ENCODE measurements around the gene CCT7. TPM values are rescaled to one million over a fixed set of nuclear protein-coding genes. Genes with fewer than 3 reads are reported as not detected.
A peak's percentile ranks its signal among the peaks of the same experiment; 100 is the strongest.

The CCT7 gene
- total and polyA plus RNA-seq, 2 of the 8 experiments (the other 6 are each of a cell fraction or from before 2014, with no cell fraction given): 440 to 474 TPM

DNA sequence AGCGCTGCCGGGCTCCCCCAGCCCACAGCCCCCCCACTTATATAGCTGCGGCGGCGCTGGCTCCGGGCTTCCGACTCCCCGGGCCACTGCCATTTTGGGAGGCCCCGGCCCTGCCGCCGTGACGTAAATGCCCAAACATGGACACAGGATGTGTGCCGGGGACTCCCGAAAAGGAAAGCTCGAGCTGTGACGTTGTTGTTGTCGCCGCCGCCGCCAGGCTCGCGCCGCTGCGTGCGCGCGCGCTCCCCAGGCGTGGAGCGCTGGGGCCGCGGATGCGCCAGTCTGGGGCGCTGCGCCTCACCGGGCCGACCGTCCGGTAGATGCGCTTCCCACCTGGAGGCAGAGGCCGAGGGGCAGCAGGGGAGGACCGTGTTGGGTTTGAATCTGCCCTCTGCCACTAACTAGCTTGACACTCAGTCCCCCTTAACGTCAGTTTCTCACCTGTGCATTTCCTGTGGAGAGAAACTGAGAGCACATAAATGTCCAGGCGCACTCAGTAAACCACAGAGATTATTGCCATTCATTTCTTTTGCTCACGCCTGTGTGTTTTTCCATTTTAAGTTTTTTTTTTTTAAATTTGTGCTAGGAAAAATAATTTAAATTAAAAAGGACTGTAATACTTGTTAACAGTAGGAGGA lies 59.5 kb downstream of the CCT7 start, which contains the start of gene EGR4:
EGR4 (minus strand) TSS at position 15 of the 638 bp plus-strand sequence. CDS start 231 bp downstream, outside the sequence.
- Histone ChIP-seq H3K4me2 (ENCODE audit: insufficient read depth in 1 of 2, low read depth in 2 of 2, low read length in 2 of 2) (peak within 1 kb of the TSS; percentile 78 to 90), H4K91ac (replicated peaks; ENCODE audit: insufficient read length, low read length) (no peak within 1 kb of the TSS), H3K9me3 (ENCODE audit: insufficient read depth in 2 of 2, low read depth in 1 of 2, low read length in 1 of 2) (no peaks in the 10 kb centered on the region), H2AK5ac (ENCODE audit: low read depth, low read length) (no peak within 1 kb of the TSS), H3K27me3 (replicated peaks in 1 of 4; ENCODE audit: control insufficient read depth in 3 of 4, extremely low read depth in 1 of 4, insufficient read depth in 3 of 4, low read length in 3 of 4) (peaks cover 28 to 64% (median 57%) of the 10 kb centered on the region in 4 experiments), H2BK15ac (ENCODE audit: low read length) (no peak within 1 kb of the TSS), H3K4me1 (replicated peaks in 1 of 4; ENCODE audit: control insufficient read depth in 3 of 4, insufficient read depth in 4 of 4, low read length in 3 of 4) (peaks cover 0 to 11% (median 3%) of the 10 kb centered on the region in 4 experiments; a peak in 4 of 7 replicates), H3K56ac (replicated peaks; ENCODE audit: insufficient read length, low read depth, low read length) (no peak within 1 kb of the TSS), H3K14ac (ENCODE audit: insufficient read length) (no peak within 1 kb of the TSS), H3K79me1 (ENCODE audit: low read depth, low read length) (no peaks in the 10 kb centered on the region), H2BK5ac (ENCODE audit: low read depth, low read length) (no peak within 1 kb of the TSS), H2AFZ (ENCODE audit: low read length) (peak within 1 kb of the TSS; percentile 94; the same call in 1 of the 2 replicates), H3K9ac (replicated peaks in 1 of 4; ENCODE audit: extremely low read depth in 1 of 4, low read depth in 3 of 4, low read length in 3 of 4) (peak within 1 kb of the TSS in 1 of 4 experiments; percentile 64; a peak in 4 of 7 replicates), H4K20me1 (replicated peaks in 1 of 2; ENCODE audit: control insufficient read depth in 1 of 2, insufficient read depth in 2 of 2, low read length in 2 of 2) (peaks cover 9 to 15% of the 10 kb centered on the region in 2 experiments), H4K8ac (ENCODE audit: extremely low read depth, insufficient read depth, low read length) (peak within 1 kb of the TSS; percentile 51; the same call in 1 of the 2 replicates), H2BK120ac (replicated peaks; ENCODE audit: low read depth, low read length) (no peak within 1 kb of the TSS), H3K18ac (ENCODE audit: extremely low read depth, low read length) (no peak within 1 kb of the TSS), H3K4ac (replicated peaks; ENCODE audit: insufficient read length, low read depth, low read length) (no peak within 1 kb of the TSS), H2BK12ac (ENCODE audit: low read depth, low read length) (no peak within 1 kb of the TSS), H3K23ac (ENCODE audit: insufficient read length) (no peak within 1 kb of the TSS), H4K5ac (ENCODE audit: insufficient read length, low read depth, low read length) (no peak within 1 kb of the TSS), H3K27ac (ENCODE audit: low read depth, low read length) (no peak within 1 kb of the TSS), H3K36me3 (ENCODE audit: control insufficient read depth in 2 of 4, insufficient read depth in 4 of 4, low read length in 3 of 4) (no peaks in the 10 kb centered on the region; a peak in 1 of 8 replicates), H3K4me3 (ENCODE audit: extremely low read depth in 1 of 4, insufficient read depth in 2 of 4, low read depth in 3 of 4, low read length in 4 of 4) (peak within 1 kb of the TSS; percentile 44 to 68 (median 52)), H3K79me2 (ENCODE audit: control insufficient read depth in 1 of 2, insufficient read depth in 2 of 2, low read length in 2 of 2) (no peaks in the 10 kb centered on the region), H2BK20ac (ENCODE audit: low read length) (no peak within 1 kb of the TSS), H3K23me2 (ENCODE audit: low read depth, low read length) (peaks cover 12% of the 10 kb centered on the region)
- CTCF ChIA-PET (ENCODE audit: partially characterized antibody): interaction anchor here (0.8 to 6.5 kb wide), 6 partner anchors 9 to 66 kb away, joined by 3 to 122 read pairs (median 10); no protein-coding TSS in a partner anchor
- POLR2A ChIA-PET (ENCODE audit: partially characterized antibody): interaction anchor here (0.6 to 1.2 kb wide), 4 partner anchors 16 to 200 kb away, joined by 3 to 4 read pairs (median 4); partner anchors contain the start of gene CCT7
- DNase-seq (ENCODE audit: low read depth in 1 of 2, low spot score in 2 of 2): peak; percentile 59 to 89
- FAIRE-seq: no peak
- WGBS, 2 experiments (ENCODE audit: extremely low coverage in 1 of 2, insufficient coverage in 1 of 2, insufficient read length in 1 of 2, insufficient replicate concordance in 2 of 2, low coverage in 1 of 2, low lambda C conversion rate in 2 of 2, missing lambda C conversion rate in 1 of 2): 3% methylated on average over 35 of the region's 45 CpGs; no CpG with 5 or more reads in 1 of the 2 experiments
- TF ChIP-seq HDAC6 (IDR thresholded peaks at IDR 0.05; ENCODE audit: low read depth, low read length): no peak
- TF ChIP-seq KDM1A (IDR thresholded peaks at IDR 0.05; ENCODE audit: borderline replicate concordance, low read length): no peak
- TF ChIP-seq EP300 (IDR thresholded peaks at IDR 0.05; ENCODE audit: borderline replicate concordance in 1 of 2, low read depth in 2 of 2, low read length in 2 of 2): no peak
- peak; percentile 85 for TF ChIP-seq YY1 (IDR thresholded peaks at IDR 0.05; ENCODE audit: low read depth, low read length)
- peak; percentile 45 for TF ChIP-seq TAF7 (optimal IDR thresholded peaks at IDR 0.05; ENCODE audit: borderline replicate concordance, low read depth, low read length)
- TF ChIP-seq, protein P1, sequence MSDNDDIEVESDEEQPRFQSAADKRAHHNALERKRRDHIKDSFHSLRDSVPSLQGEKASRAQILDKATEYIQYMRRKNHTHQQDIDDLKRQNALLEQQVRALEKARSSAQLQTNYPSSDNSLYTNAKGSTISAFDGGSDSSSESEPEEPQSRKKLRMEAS (IDR thresholded peaks at IDR 0.05): peak; percentile 41

Measured in H1 (cell line).